Upper lobe of left lung (tissue), 4 donors: ENCODE results near the gene GPR62.

ENCODE experiments used
- CTCF ChIP-seq, 6 experiments: fragments of 450-650 bp in 4 of 6; fragments of 200-600 bp in 2 of 6; sonication (generic) in 2 of 6; IDR thresholded peaks; one replicate each; pipeline ENCODE4 v1.5.1; 2016 to 2019; ENCODE audit warnings: antibody characterized with exemption in 6 of 6
- POLR2A ChIP-seq, 4 donors: fragments of 450-650 bp; IDR thresholded peaks; one replicate each; pipeline ENCODE4 v1.5.1; 2016 to 2017; ENCODE audit warnings: antibody characterized with exemption in 4 of 4, mild to moderate bottlenecking in 2 of 4

- no peak for TF ChIP-seq POLR2A (IDR thresholded peaks at IDR 0.05)
- TF ChIP-seq CTCF (IDR thresholded peaks at IDR 0.05): peak in 5 of 6 experiments; percentile 27 to 78 (median 53)
Measured at GRCh38 chr3:51982352-51982837, 27.2 kb downstream of the GPR62 start.
